Right lobe of liver (tissue), 4 donors: ENCODE results near the gene CDC42BPA.

ENCODE experiments used
- CTCF ChIP-seq, 4 donors: fragments of 200-600 bp in 3 of 4; fragments of 450-650 bp in 1 of 4; IDR thresholded peaks; one replicate each; pipeline versions ENCODE4 v1.5.1 to v1.8.0; 2016 to 2022; ENCODE audit warnings: antibody characterized with exemption in 4 of 4, mild to moderate bottlenecking in 2 of 4
- POLR2A ChIP-seq: fragments of 450-650 bp; IDR thresholded peaks from one replicate; pipeline ENCODE4 v1.6.1; 2017; ENCODE audit warnings: antibody characterized with exemption, mild to moderate bottlenecking
- donor health status: DM: no; HTN: no; CAD: no.
- donor health status: DM: no; HTN: no; CAD: no.
- donor health status: DM: no; HTN: yes; CAD: no.

GRCh38 chr1:226978432-226979114 is 339.7 kb downstream of the CDC42BPA start:
- no peak for TF ChIP-seq POLR2A
- TF ChIP-seq CTCF (IDR thresholded peaks at IDR 0.05): no peak
